ENCODE data around the gene RTP3. TPM values are rescaled to one million over a fixed set of nuclear protein-coding genes. Genes with fewer than 3 reads are reported as not detected.

RTP3 gene
- polyA plus RNA-seq, 1 donor from 2014 or later, result not detected

DNA sequence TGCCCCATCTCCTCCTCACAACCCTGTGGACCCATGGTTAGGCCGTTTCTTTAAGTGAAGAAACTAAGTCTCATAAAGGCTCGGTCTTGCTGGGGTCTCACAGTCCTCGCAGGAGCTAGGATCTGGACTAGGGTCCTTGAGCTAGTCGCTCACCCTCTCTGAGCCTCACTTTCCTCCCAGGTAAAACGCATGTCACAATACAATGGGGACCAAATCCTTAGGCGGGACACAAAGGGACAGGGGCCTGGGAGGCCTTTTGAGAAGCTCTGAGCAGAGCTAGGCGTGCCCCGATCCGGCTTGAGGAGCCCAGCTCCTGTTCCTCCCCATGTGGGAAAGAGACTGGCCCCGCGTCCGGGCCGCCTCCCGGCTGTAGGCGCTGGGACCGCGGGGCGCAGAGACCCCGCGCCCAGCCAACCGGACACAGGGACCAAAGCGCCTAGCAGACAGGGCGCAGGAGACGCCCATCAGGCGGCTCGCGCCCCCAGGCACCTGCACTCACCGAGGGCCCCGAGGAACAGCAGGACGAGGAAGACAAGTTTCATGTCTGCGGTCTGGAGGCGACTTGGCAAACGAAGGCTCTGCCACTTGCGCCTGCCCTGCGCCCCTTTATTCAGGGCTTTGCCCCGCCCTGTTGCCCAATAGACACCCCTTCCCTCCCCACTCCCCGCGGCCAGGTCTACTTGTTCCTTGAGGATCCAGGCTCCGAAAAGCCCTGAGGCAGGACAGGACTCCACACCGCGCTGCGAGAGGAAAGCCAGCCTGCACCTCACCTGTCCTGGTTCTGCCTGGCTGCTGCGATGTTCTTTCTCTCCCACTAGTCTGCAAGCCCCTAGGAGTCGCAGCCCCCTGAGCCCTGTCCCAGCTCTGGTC is 33.2 kb upstream of the RTP3 start, which contains the start of gene LTF:
TSS of gene LTF (minus strand) at position 580 of the 870 bp plus-strand sequence. CDS start at position 542, 38 bp downstream.
- H3K27ac ChIP-seq (ENCODE audit: low read length), result no peak within 1 kb of the TSS
- H3K4me3 ChIP-seq (ENCODE audit: low read length), result no peak within 1 kb of the TSS
- no peaks in the 10 kb centered on the region for H3K9me2 ChIP-seq (ENCODE audit: insufficient read depth, low read length)
- H3K4me2 ChIP-seq (ENCODE audit: low read length), result no peak within 1 kb of the TSS
- no peaks in the 10 kb centered on the region for H3K36me3 ChIP-seq (ENCODE audit: insufficient read depth, low read length)
- no peaks in the 10 kb centered on the region for H3F3A ChIP-seq (ENCODE audit: insufficient read depth, low read length, poor library complexity, severe bottlenecking)
- TF ChIP-seq, protein P1, sequence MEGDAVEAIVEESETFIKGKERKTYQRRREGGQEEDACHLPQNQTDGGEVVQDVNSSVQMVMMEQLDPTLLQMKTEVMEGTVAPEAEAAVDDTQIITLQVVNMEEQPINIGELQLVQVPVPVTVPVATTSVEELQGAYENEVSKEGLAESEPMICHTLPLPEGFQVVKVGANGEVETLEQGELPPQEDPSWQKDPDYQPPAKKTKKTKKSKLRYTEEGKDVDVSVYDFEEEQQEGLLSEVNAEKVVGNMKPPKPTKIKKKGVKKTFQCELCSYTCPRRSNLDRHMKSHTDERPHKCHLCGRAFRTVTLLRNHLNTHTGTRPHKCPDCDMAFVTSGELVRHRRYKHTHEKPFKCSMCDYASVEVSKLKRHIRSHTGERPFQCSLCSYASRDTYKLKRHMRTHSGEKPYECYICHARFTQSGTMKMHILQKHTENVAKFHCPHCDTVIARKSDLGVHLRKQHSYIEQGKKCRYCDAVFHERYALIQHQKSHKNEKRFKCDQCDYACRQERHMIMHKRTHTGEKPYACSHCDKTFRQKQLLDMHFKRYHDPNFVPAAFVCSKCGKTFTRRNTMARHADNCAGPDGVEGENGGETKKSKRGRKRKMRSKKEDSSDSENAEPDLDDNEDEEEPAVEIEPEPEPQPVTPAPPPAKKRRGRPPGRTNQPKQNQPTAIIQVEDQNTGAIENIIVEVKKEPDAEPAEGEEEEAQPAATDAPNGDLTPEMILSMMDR (IDR thresholded peaks at IDR 0.05; ENCODE audit: poor library complexity, severe bottlenecking), result no peak
- TF ChIP-seq MXI1 (conservative IDR thresholded peaks at IDR 0.05; ENCODE audit: poor library complexity, severe bottlenecking), result no peak
- no peak for TF ChIP-seq EZH2 (IDR thresholded peaks at IDR 0.05; ENCODE audit: borderline replicate concordance, insufficient read depth, low read length, poor library complexity, severe bottlenecking)
- no peak for TF ChIP-seq TAF1 (IDR thresholded peaks at IDR 0.05; ENCODE audit: low read depth)
- TF ChIP-seq, protein P2, sequence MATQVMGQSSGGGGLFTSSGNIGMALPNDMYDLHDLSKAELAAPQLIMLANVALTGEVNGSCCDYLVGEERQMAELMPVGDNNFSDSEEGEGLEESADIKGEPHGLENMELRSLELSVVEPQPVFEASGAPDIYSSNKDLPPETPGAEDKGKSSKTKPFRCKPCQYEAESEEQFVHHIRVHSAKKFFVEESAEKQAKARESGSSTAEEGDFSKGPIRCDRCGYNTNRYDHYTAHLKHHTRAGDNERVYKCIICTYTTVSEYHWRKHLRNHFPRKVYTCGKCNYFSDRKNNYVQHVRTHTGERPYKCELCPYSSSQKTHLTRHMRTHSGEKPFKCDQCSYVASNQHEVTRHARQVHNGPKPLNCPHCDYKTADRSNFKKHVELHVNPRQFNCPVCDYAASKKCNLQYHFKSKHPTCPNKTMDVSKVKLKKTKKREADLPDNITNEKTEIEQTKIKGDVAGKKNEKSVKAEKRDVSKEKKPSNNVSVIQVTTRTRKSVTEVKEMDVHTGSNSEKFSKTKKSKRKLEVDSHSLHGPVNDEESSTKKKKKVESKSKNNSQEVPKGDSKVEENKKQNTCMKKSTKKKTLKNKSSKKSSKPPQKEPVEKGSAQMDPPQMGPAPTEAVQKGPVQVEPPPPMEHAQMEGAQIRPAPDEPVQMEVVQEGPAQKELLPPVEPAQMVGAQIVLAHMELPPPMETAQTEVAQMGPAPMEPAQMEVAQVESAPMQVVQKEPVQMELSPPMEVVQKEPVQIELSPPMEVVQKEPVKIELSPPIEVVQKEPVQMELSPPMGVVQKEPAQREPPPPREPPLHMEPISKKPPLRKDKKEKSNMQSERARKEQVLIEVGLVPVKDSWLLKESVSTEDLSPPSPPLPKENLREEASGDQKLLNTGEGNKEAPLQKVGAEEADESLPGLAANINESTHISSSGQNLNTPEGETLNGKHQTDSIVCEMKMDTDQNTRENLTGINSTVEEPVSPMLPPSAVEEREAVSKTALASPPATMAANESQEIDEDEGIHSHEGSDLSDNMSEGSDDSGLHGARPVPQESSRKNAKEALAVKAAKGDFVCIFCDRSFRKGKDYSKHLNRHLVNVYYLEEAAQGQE (IDR thresholded peaks at IDR 0.05; ENCODE audit: borderline replicate concordance), result no peak
- TF ChIP-seq POLR2AphosphoS5 (IDR thresholded peaks at IDR 0.05), result no peak
- TF ChIP-seq RAD21 (conservative IDR thresholded peaks at IDR 0.05), result no peak
- TF ChIP-seq SMC3 (conservative IDR thresholded peaks at IDR 0.05; ENCODE audit: poor library complexity), result no peak
- TF ChIP-seq EP300 (conservative IDR thresholded peaks at IDR 0.05; ENCODE audit: poor library complexity, severe bottlenecking), result no peak
- no peaks in the 10 kb centered on the region for H4K20me1 ChIP-seq (ENCODE audit: insufficient read depth)
- no peaks in the 10 kb centered on the region for H3K79me2 ChIP-seq (replicated peaks; ENCODE audit: insufficient read depth, low read length)
- peaks cover 23% of the 10 kb centered on the region for H3K27me3 ChIP-seq (ENCODE audit: insufficient read depth, low read depth, low read length)
- H2AFZ ChIP-seq (ENCODE audit: low read depth, low read length), result no peak within 1 kb of the TSS
- H3K9ac ChIP-seq (ENCODE audit: low read length), result no peak within 1 kb of the TSS
- peaks cover 6% of the 10 kb centered on the region for H3K9me3 ChIP-seq (ENCODE audit: low read length)

DNA sequence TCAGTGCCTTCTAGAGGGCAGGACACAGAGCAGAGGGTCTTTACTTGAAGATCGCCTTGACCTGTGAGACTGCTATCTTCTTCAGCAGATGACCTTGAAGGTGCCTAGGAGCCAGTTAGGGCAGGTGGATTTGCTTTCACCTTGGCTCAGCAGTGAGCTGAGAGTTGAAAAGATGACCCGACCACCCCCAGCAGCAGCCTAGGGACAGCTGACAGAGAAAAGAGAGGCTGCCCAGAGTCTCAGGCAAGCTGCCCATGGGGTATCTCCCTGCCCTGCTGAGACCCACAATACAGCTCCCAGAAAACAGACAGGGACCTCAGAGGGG is 32.6 kb upstream of the RTP3 start:
- peaks cover 6% of the 10 kb centered on the region for H3K9me3 ChIP-seq (ENCODE audit: low read length)
- peaks cover 23% of the 10 kb centered on the region for H3K27me3 ChIP-seq (ENCODE audit: insufficient read depth, low read depth, low read length)
- no peak overlapping the region for H3K27ac ChIP-seq (ENCODE audit: low read length)
- no peaks in the 10 kb centered on the region for H3K9me2 ChIP-seq (ENCODE audit: insufficient read depth, low read length)
- H3K4me3 ChIP-seq (ENCODE audit: low read length), result no peak overlapping the region
- no peaks in the 10 kb centered on the region for H3K79me2 ChIP-seq (replicated peaks; ENCODE audit: insufficient read depth, low read length)
- TF ChIP-seq RAD21 (conservative IDR thresholded peaks at IDR 0.05) (no peak), MXI1 (conservative IDR thresholded peaks at IDR 0.05; ENCODE audit: poor library complexity, severe bottlenecking) (no peak), EZH2 (IDR thresholded peaks at IDR 0.05; ENCODE audit: borderline replicate concordance, insufficient read depth, low read length, poor library complexity, severe bottlenecking) (no peak), SMC3 (conservative IDR thresholded peaks at IDR 0.05; ENCODE audit: poor library complexity) (no peak), POLR2AphosphoS5 (IDR thresholded peaks at IDR 0.05) (no peak), EP300 (conservative IDR thresholded peaks at IDR 0.05; ENCODE audit: poor library complexity, severe bottlenecking) (no peak), TAF1 (IDR thresholded peaks at IDR 0.05; ENCODE audit: low read depth) (no peak)
- TF ChIP-seq, protein P1 (IDR thresholded peaks at IDR 0.05; ENCODE audit: poor library complexity, severe bottlenecking), result no peak
- TF ChIP-seq, protein P2 (IDR thresholded peaks at IDR 0.05; ENCODE audit: borderline replicate concordance), result no peak
- H3F3A ChIP-seq (ENCODE audit: insufficient read depth, low read length, poor library complexity, severe bottlenecking), result no peaks in the 10 kb centered on the region
- no peak overlapping the region for H3K4me2 ChIP-seq (ENCODE audit: low read length)
- no peaks in the 10 kb centered on the region for H4K20me1 ChIP-seq (ENCODE audit: insufficient read depth)
- H3K9ac ChIP-seq (ENCODE audit: low read length), result no peak overlapping the region
- no peak overlapping the region for H2AFZ ChIP-seq (ENCODE audit: low read depth, low read length)
- H3K36me3 ChIP-seq (ENCODE audit: insufficient read depth, low read length), result no peaks in the 10 kb centered on the region

Measured in neural cell (in vitro differentiated cells).